ENCODE results near the gene SPDYC.

SPDYC gene

GRCh38 chr11:65157336-65157735, 12.7 kb upstream of the SPDYC start:
- in situ Hi-C loops (cut with HindIII; ENCODE audit: low sequenced_read_pairs): no loop called here
- DNase-seq (ENCODE audit: low read depth): no peak
- TF ChIP-seq, protein P1, sequence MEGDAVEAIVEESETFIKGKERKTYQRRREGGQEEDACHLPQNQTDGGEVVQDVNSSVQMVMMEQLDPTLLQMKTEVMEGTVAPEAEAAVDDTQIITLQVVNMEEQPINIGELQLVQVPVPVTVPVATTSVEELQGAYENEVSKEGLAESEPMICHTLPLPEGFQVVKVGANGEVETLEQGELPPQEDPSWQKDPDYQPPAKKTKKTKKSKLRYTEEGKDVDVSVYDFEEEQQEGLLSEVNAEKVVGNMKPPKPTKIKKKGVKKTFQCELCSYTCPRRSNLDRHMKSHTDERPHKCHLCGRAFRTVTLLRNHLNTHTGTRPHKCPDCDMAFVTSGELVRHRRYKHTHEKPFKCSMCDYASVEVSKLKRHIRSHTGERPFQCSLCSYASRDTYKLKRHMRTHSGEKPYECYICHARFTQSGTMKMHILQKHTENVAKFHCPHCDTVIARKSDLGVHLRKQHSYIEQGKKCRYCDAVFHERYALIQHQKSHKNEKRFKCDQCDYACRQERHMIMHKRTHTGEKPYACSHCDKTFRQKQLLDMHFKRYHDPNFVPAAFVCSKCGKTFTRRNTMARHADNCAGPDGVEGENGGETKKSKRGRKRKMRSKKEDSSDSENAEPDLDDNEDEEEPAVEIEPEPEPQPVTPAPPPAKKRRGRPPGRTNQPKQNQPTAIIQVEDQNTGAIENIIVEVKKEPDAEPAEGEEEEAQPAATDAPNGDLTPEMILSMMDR (IDR thresholded peaks at IDR 0.05; ENCODE audit: low read depth, low read length, missing control alignments): no peak
- no peak overlapping the region for H3K4me3 ChIP-seq (ENCODE audit: low read depth, low read length)

- no peak overlapping the region for H3K4me3 ChIP-seq (ENCODE audit: low read depth, low read length)
- TF ChIP-seq, protein P1 (IDR thresholded peaks at IDR 0.05; ENCODE audit: low read depth, low read length, missing control alignments): no peak
- in situ Hi-C loops (cut with HindIII; ENCODE audit: low sequenced_read_pairs): no loop called here
- no peak for DNase-seq (ENCODE audit: low read depth)
Observed at GRCh38 chr11:65159012-65159411, 11.0 kb upstream of the SPDYC start.

- no peak for DNase-seq (ENCODE audit: low read depth)
- no peak overlapping the region for H3K4me3 ChIP-seq (ENCODE audit: low read depth, low read length)
- in situ Hi-C loops (cut with HindIII; ENCODE audit: low sequenced_read_pairs): no loop called here
- TF ChIP-seq, protein P1 (IDR thresholded peaks at IDR 0.05; ENCODE audit: low read depth, low read length, missing control alignments): no peak
Observed at GRCh38 chr11:65160643-65161042, 9.4 kb upstream of the SPDYC start.

- DNase-seq (ENCODE audit: low read depth): no peak
- in situ Hi-C loops (cut with HindIII; ENCODE audit: low sequenced_read_pairs): no loop called here
- H3K4me3 ChIP-seq (ENCODE audit: low read depth, low read length): no peak overlapping the region
- TF ChIP-seq, protein P1 (IDR thresholded peaks at IDR 0.05; ENCODE audit: low read depth, low read length, missing control alignments): no peak
Observed at GRCh38 chr11:65163684-65164083, 6.3 kb upstream of the SPDYC start.

DNA sequence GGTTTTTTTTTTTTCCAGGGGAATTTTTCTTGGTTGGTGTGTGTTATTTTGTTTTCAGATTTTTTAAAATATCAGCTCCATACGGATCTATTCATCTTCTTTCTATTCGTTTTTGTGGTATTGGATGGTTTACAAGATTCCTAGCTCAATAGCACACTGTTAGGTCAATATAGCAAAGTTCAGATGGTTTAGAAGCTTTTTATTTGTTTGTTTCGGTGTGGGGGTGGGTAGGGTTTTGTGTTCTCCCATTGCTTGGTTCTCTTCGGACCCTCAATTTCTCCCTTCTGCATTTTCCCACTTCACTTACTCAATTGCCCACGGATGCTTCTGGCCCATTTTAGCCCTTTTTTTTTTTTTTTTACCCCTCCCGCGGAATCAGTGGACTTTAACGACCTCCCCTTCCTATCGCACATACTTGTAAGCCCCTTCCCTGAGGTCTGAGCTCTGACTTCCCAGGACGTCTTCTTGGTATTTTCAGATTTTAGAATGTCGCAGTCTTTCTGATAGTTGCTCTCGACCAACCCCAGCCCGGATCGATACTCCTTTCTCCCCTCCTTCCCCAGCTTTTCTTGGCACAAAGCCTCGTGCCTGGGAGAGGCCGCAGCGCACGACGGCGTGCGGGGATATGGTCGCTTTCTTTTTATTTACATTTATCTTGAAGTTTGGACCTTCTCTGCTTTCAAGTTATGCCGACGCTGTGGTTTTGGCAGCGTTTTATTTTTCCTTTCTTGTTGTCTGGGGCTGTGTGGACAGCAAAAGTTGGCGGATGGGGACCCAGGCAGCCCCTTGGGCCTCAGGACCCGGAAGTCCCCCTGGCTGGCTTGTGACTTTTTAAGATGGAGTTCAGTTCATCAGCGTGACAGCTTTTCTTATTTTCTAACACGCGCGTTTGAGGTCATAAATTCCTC, 4.4 kb upstream of the SPDYC start:
- DNase-seq (ENCODE audit: low read depth): no peak
- no peak overlapping the region for H3K4me3 ChIP-seq (ENCODE audit: low read depth, low read length)
- TF ChIP-seq, protein P1 (IDR thresholded peaks at IDR 0.05; ENCODE audit: low read depth, low read length, missing control alignments): no peak
- in situ Hi-C loops (cut with HindIII; ENCODE audit: low sequenced_read_pairs): no loop called here

DNA sequence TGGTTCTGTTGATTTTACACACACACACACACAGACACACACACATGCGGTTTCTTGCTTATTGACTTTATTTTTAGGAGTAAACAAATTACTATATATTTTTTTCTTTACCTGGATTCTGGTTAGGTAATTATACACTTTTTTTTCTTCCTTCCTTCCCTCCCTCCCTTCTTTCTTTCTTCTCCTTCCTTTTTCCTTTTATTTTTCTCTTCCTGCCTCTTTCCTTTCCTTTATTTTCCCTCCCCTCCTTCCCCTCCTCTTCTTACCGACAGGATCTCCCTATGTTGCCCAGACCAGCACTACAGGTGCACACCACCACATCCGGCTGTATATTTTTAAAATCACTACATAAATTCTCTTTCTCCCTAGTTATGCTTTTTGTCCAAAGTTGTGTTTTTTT, 3.1 kb upstream of the SPDYC start:
- in situ Hi-C loops (cut with HindIII; ENCODE audit: low sequenced_read_pairs): no loop called here
- DNase-seq (ENCODE audit: low read depth): no peak
- no peak overlapping the region for H3K4me3 ChIP-seq (ENCODE audit: low read depth, low read length)
- TF ChIP-seq, protein P1 (IDR thresholded peaks at IDR 0.05; ENCODE audit: low read depth, low read length, missing control alignments): no peak
